GM12892 (cell line): ENCODE measurements around the gene SFR1.

Source experiments
- POLR2A ChIP-seq: IDR thresholded peaks from 2 replicates; pipeline ENCODE4 v1.6.1; 2011; ENCODE audit warnings: low read depth, low read length, control low read depth
- POLR2AphosphoS5 ChIP-seq: IDR thresholded peaks from 2 replicates; pipeline ENCODE4 v1.6.1; 2011; ENCODE audit warnings: low read depth, low read length, control low read depth
- TAF1 ChIP-seq: IDR thresholded peaks from 2 replicates; pipeline ENCODE4 v1.6.1; 2011; ENCODE audit warnings: low read depth, mild to moderate bottlenecking, control low read depth, low read length, borderline replicate concordance

DNA sequence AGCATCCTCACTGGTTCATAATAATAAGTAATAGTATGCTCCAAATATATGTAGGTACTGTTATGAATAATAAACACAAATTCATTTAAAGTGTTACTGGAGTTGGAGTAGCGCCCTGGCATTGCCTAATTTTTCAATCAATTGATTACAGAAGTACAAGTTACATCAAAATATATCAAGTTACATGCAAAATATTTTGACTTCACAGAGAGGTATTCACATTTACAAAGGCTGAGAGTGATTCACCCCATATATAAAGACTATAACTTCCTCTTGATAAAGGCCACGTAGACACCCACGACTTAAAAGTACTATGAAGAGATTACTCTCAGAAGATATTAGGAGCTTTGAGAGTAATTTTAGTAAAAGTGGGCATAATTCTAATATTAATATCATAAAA, 22.7 kb upstream of the SFR1 start:
- TF ChIP-seq POLR2AphosphoS5 (no peak), TAF1 (no peak), POLR2A (no peak)
